ENCODE measurements around the gene TRIM65.
"Not testable (repeated sequence)": the region's sequence is repeated elsewhere in the genome, so short reads cannot be mapped to it uniquely, and the experiment has no call there.

TRIM65 gene

GRCh38 chr17:75872434-75873351 is 24.1 kb downstream of the TRIM65 start:
- Histone ChIP-seq H3K4me1 (ENCODE audit: low read length) (peaks cover 22% of the 10 kb centered on the region), H3K27ac (ENCODE audit: low read length) (no peak overlapping the region), H2AFZ (ENCODE audit: low read depth, low read length) (no peak overlapping the region), H3K9ac (ENCODE audit: low read length) (no peak overlapping the region), H3K4me2 (ENCODE audit: low read length) (no peak overlapping the region), H3K79me2 (ENCODE audit: low read length) (no peaks in the 10 kb centered on the region), H3K27me3 (ENCODE audit: low read depth, low read length) (no peaks in the 10 kb centered on the region), H3K9me3 (ENCODE audit: insufficient read depth, low read length) (no peaks in the 10 kb centered on the region), H3K36me3 (replicated peaks; ENCODE audit: low read depth, low read length) (no peaks in the 10 kb centered on the region), H4K20me1 (ENCODE audit: insufficient read depth, low read length) (no peaks in the 10 kb centered on the region), H3K4me3 (ENCODE audit: low read length) (no peak overlapping the region)
- TF ChIP-seq CTCF (IDR thresholded peaks at IDR 0.05; ENCODE audit: low read depth, low read length), result no peak
- TF ChIP-seq EZH2phosphoT487 (IDR thresholded peaks at IDR 0.05; ENCODE audit: low read depth), result no peak

- H3K4me3 ChIP-seq (ENCODE audit: low read length); H3K9ac ChIP-seq (ENCODE audit: low read length); H3K4me2 ChIP-seq (ENCODE audit: low read length): not testable (repeated sequence)
These were observed 26.5 kb downstream of the TRIM65 start for GRCh38 chr17:75870228-75870627.

GRCh38 chr17:75869282-75870141 is 27.2 kb downstream of the TRIM65 start:
- H4K20me1 ChIP-seq (ENCODE audit: insufficient read depth, low read length), result no peaks in the 10 kb centered on the region
- H3K36me3 ChIP-seq (replicated peaks; ENCODE audit: low read depth, low read length), result no peaks in the 10 kb centered on the region
- H3K4me2 ChIP-seq (ENCODE audit: low read length), result no peak overlapping the region
- peaks cover 10% of the 10 kb centered on the region for H3K4me1 ChIP-seq (ENCODE audit: low read length)
- H3K9me3 ChIP-seq (ENCODE audit: insufficient read depth, low read length), result no peaks in the 10 kb centered on the region
- TF ChIP-seq EZH2phosphoT487 (IDR thresholded peaks at IDR 0.05; ENCODE audit: low read depth), result no peak
- H3K9ac ChIP-seq (ENCODE audit: low read length), result no peak overlapping the region
- H3K79me2 ChIP-seq (ENCODE audit: low read length), result no peaks in the 10 kb centered on the region
- no peaks in the 10 kb centered on the region for H3K27me3 ChIP-seq (ENCODE audit: low read depth, low read length)
- no peak overlapping the region for H3K4me3 ChIP-seq (ENCODE audit: low read length)
- H2AFZ ChIP-seq (ENCODE audit: low read depth, low read length), result no peak overlapping the region
- H3K27ac ChIP-seq (ENCODE audit: low read length), result no peak overlapping the region

More at GRCh38 chr17:75870228-75870627, 26.5 kb downstream of the TRIM65 start:
- H2AFZ ChIP-seq (ENCODE audit: low read depth, low read length); H3K79me2 ChIP-seq (ENCODE audit: low read length); H3K9me3 ChIP-seq (ENCODE audit: insufficient read depth, low read length); H3K27ac ChIP-seq (ENCODE audit: low read length); H4K20me1 ChIP-seq (ENCODE audit: insufficient read depth, low read length); H3K36me3 ChIP-seq (replicated peaks; ENCODE audit: low read depth, low read length); H3K4me1 ChIP-seq (ENCODE audit: low read length); H3K27me3 ChIP-seq (ENCODE audit: low read depth, low read length): not testable (repeated sequence)

GRCh38 chr17:75868730-75869281 is 27.9 kb downstream of the TRIM65 start:
- not testable (repeated sequence) for H4K20me1 ChIP-seq (ENCODE audit: insufficient read depth, low read length); H3K9me3 ChIP-seq (ENCODE audit: insufficient read depth, low read length); H3K36me3 ChIP-seq (replicated peaks; ENCODE audit: low read depth, low read length); H3K4me3 ChIP-seq (ENCODE audit: low read length); H3K4me2 ChIP-seq (ENCODE audit: low read length); H3K79me2 ChIP-seq (ENCODE audit: low read length); H3K9ac ChIP-seq (ENCODE audit: low read length); H2AFZ ChIP-seq (ENCODE audit: low read depth, low read length); H3K27me3 ChIP-seq (ENCODE audit: low read depth, low read length); H3K27ac ChIP-seq (ENCODE audit: low read length)
- peaks cover 17% of the 10 kb centered on the region for H3K4me1 ChIP-seq (ENCODE audit: low read length)

- not testable (repeated sequence) for H4K20me1 ChIP-seq (ENCODE audit: insufficient read depth, low read length); H3K9me3 ChIP-seq (ENCODE audit: insufficient read depth, low read length); H3K27me3 ChIP-seq (ENCODE audit: low read depth, low read length); H3K4me2 ChIP-seq (ENCODE audit: low read length); H3K36me3 ChIP-seq (replicated peaks; ENCODE audit: low read depth, low read length); H3K79me2 ChIP-seq (ENCODE audit: low read length); H3K9ac ChIP-seq (ENCODE audit: low read length); H2AFZ ChIP-seq (ENCODE audit: low read depth, low read length); H3K4me3 ChIP-seq (ENCODE audit: low read length); H3K27ac ChIP-seq (ENCODE audit: low read length)
- H3K4me1 ChIP-seq (ENCODE audit: low read length), result peaks cover 14% of the 10 kb centered on the region
These were observed 31.2 kb downstream of the TRIM65 start for GRCh38 chr17:75865404-75866188.

- H3K27ac ChIP-seq (ENCODE audit: low read length), result not testable (repeated sequence)
- peak overlapping the region; percentile 72 for H3K4me2 ChIP-seq (ENCODE audit: low read length)
These were observed 31.9 kb downstream of the TRIM65 start for GRCh38 chr17:75864887-75865286.

More at GRCh38 chr17:75864887-75865286, 31.9 kb downstream of the TRIM65 start:
- H3K9ac ChIP-seq (ENCODE audit: low read length); H4K20me1 ChIP-seq (ENCODE audit: insufficient read depth, low read length); H3K79me2 ChIP-seq (ENCODE audit: low read length); H3K36me3 ChIP-seq (replicated peaks; ENCODE audit: low read depth, low read length); H3K27me3 ChIP-seq (ENCODE audit: low read depth, low read length); H3K9me3 ChIP-seq (ENCODE audit: insufficient read depth, low read length): not testable (repeated sequence)
- H3K4me3 ChIP-seq (ENCODE audit: low read length), result peak overlapping the region; percentile 60
- H2AFZ ChIP-seq (ENCODE audit: low read depth, low read length), result 0 out of 2 replicates have a peak overlapping the region, but pooled peaks have one; percentile 84
- peaks cover 11% of the 10 kb centered on the region for H3K4me1 ChIP-seq (ENCODE audit: low read length)

Data from OCI-LY3 (cell line).